ENCODE measurements around the gene SIAH3.

SIAH3 gene

GRCh38 chr13:45733361-45733760 is 118.2 kb downstream of the SIAH3 start:
- TF ChIP-seq ZNF274 (IDR thresholded peaks at IDR 0.05; ENCODE audit: low read depth, low read length), result no peak
- no peak overlapping the region for H3K4me3 ChIP-seq (ENCODE audit: low read length)

DNA sequence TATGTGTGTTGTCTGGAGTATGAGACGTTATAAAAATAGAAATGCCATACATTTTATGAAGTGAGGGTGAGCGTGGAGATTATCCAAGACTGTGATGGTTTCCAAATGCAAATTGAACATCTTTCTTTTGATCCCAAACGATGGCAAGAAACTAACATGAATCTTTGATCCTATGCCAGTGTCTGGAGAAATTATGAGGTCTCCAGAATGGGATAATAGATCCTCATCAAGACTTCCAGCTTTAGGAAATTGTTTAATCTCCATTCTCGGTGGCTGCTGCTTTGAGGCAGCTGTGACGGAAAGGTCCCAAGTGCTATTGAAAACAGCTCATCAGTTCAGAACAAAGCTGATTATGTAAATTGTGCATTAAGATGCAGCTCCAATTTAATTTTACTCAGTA is 118.6 kb downstream of the SIAH3 start:
- no peak for TF ChIP-seq ZNF274 (IDR thresholded peaks at IDR 0.05; ENCODE audit: low read depth, low read length)

GRCh38 chr13:45731455-45731854 is 120.1 kb downstream of the SIAH3 start:
- no peak overlapping the region for H3K4me3 ChIP-seq (ENCODE audit: low read length)
- no peak for TF ChIP-seq ZNF274 (IDR thresholded peaks at IDR 0.05; ENCODE audit: low read depth, low read length)

More for the DNA sequence above, 118.6 kb downstream of the SIAH3 start:
- H3K4me3 ChIP-seq (ENCODE audit: low read length), result no peak overlapping the region

GRCh38 chr13:45728759-45729158 is 122.8 kb downstream of the SIAH3 start:
- TF ChIP-seq ZNF274 (IDR thresholded peaks at IDR 0.05; ENCODE audit: low read depth, low read length), result no peak
- no peak overlapping the region for H3K4me3 ChIP-seq (ENCODE audit: low read length)
